Activated naive CD8-positive, alpha-beta T cell (primary cell): Measurements from ENCODE around the gene STOM.

Source experiments
- H3K27ac Mint-ChIP-seq: one replicate; pipeline ENCODE4 v1.8.0; 2021; ENCODE audit warnings: mixed read lengths
- H3K27me3 Mint-ChIP-seq: one replicate; pipeline ENCODE4 v1.8.0; 2021; ENCODE audit warnings: mixed read lengths
- H3K36me3 Mint-ChIP-seq: one replicate; pipeline ENCODE4 v1.8.0; 2021; ENCODE audit warnings: mixed read lengths
- H3K4me1 Mint-ChIP-seq: one replicate; pipeline ENCODE4 v1.8.0; 2021; ENCODE audit warnings: low read depth, mixed read lengths
- H3K4me3 Mint-ChIP-seq: one replicate; pipeline ENCODE4 v1.8.0; 2021; ENCODE audit warnings: mild to moderate bottlenecking, mixed read lengths
- H3K9me3 Mint-ChIP-seq: one replicate; pipeline ENCODE4 v1.8.0; 2021; ENCODE audit warnings: low read depth, mixed read lengths

STOM gene

DNA sequence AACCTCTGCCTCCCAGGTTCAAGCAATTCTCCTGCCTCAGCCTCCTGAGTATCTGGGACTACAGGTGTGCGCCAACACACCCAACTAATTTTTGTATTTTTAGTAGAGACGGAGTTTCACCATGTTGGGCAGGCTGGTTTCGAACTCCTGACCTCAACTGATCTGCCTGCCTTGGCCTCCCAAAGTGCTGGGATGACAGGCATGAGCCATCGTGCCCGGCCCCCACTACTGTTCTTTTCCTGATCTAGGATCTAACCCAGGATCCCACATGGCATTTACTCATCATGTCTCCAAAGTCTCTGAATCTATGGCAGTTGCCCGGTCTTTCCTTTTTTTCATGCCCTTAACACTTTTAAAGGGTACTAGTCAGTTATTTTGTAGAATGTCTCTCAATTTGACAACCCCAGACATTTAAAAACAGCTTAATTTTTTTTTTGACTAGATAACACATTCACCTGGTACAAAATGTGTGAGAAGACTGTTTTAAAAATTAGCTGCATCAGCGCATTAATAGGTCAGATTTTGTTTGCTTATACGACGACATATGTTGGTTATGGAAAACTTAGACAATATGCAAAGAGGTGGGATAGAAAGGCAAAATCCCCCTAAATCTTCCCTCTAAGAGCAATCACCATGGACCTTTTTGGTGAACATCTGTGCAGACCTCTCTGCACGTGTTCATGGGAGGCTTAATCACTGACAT is 46.5 kb downstream of the STOM start:
- H3K27ac Mint-ChIP-seq: no peak overlapping the region
- H3K36me3 Mint-ChIP-seq: peaks cover 2% of the 10 kb centered on the region
- no peak overlapping the region for H3K4me3 Mint-ChIP-seq
- H3K9me3 Mint-ChIP-seq: no peaks in the 10 kb centered on the region
- H3K27me3 Mint-ChIP-seq: no peaks in the 10 kb centered on the region
- peaks cover 7% of the 10 kb centered on the region for H3K4me1 Mint-ChIP-seq

DNA sequence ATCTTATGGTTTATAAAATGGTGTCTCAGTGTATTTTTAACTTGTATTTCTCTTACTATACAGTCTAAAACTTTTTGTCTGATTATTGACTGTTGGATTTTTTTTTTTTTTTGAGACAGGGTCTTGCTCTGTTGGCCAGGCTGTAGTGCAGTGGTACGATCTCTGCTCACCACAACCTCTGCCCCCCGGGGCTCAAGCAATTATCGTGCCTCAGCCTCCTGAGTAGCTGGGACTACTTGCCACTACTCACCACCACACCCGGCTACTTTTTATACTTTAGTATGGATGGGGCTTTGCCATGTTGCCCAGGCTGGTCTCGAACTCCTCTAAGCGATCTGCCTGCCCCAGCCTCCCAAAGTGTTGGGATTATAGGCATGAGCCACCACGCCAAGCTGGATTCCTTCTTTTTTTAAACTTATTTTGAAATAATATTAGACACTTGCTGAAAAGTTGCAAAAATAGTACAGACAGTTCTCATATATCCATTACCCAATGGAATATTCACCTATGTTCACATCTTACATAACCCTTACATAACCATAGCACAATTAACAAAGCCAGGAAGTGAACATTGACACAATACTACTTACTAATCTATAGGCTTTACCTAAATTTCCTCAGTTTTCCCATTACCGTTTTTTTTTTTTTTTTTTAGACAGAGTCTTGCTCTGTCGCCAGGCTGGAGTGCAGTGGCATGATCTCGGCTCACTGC is 47.2 kb downstream of the STOM start:
- Mint-ChIP-seq H3K27ac (no peak overlapping the region), H3K4me1 (peaks cover 7% of the 10 kb centered on the region), H3K4me3 (no peak overlapping the region), H3K9me3 (no peaks in the 10 kb centered on the region), H3K27me3 (no peaks in the 10 kb centered on the region), H3K36me3 (peaks cover 2% of the 10 kb centered on the region)

DNA sequence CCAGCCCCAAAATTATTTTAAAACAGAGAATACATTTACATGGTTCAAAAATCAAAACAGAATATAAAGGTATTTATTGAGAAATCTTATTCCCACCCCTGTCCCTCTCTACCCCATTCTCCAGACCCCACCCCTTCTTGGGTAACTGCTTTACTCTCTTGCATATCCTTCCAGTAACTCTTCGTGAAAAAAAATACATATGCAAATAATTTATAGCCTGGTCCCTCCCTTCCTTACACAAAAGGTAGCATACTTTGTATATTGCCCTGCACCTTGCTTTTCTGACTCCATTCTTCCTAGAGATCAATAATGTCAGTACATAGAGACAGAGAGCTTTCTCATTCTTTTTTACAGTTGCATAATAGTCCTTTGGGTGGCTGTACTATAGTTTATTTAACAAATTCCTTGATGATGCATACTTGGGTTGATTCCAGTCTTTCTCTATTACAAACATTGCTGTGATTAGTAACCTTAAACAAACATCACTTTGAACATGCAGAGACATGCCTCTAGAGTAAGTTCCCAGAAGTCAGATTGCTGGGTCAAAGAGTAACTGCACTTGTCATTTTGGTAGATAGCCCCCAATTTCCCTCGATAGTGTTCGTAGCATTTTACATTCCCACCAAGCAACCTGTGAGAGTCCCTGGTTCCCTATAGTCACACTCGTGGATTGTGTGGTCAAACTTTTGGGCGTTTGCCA is 47.9 kb downstream of the STOM start:
- no peak overlapping the region for H3K4me3 Mint-ChIP-seq
- peaks cover 2% of the 10 kb centered on the region for H3K36me3 Mint-ChIP-seq
- H3K27ac Mint-ChIP-seq: no peak overlapping the region
- H3K4me1 Mint-ChIP-seq: peaks cover 7% of the 10 kb centered on the region
- H3K9me3 Mint-ChIP-seq: no peaks in the 10 kb centered on the region
- no peaks in the 10 kb centered on the region for H3K27me3 Mint-ChIP-seq

DNA sequence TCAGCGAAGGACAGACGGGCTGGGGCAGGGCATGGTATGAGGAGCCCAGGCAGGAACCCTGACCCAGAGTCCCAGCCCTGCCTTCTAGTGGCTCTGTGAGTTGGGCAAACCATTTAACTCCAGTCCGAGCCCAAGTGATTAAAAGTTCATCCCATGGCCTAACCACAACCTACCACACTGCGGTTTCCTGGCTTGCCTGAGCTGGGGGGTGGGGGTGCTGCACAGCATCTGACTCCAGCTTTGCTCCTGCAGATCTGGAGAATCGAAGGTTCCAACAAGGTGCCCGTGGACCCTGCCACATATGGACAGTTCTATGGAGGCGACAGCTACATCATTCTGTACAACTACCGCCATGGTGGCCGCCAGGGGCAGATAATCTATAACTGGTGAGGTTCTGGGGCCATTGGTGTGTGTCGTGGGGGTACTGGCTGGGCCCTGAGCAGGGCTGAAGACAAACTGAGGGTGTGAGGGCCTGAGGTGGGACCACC is 49.0 kb downstream of the STOM start:
- Mint-ChIP-seq H3K27ac (no peak overlapping the region), H3K36me3 (peaks cover 2% of the 10 kb centered on the region), H3K4me1 (peaks cover 7% of the 10 kb centered on the region), H3K27me3 (no peaks in the 10 kb centered on the region), H3K9me3 (no peaks in the 10 kb centered on the region), H3K4me3 (no peak overlapping the region)

DNA sequence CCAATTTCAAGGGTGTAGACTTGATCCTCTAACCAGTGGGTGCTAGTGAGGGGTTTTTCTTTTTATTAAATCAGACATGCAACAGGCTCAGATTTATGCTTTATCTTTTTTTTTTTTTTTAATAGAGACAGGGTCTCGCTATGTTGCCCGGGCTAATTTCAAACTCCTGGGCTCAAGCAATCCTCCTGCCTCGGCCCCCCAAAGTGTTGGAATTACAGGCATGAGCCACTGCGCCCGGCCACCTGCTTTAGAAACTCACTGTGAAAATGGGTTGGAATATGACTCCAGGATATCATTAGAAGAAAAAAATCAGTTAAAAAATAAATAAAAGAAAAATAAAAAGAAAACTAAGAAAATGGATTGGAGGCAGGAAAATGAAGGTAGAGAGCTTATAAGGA is 50.7 kb downstream of the STOM start:
- Mint-ChIP-seq H3K9me3 (no peaks in the 10 kb centered on the region), H3K36me3 (peaks cover 2% of the 10 kb centered on the region), H3K4me1 (peaks cover 7% of the 10 kb centered on the region), H3K27me3 (no peaks in the 10 kb centered on the region), H3K27ac (no peak overlapping the region), H3K4me3 (no peak overlapping the region)

DNA sequence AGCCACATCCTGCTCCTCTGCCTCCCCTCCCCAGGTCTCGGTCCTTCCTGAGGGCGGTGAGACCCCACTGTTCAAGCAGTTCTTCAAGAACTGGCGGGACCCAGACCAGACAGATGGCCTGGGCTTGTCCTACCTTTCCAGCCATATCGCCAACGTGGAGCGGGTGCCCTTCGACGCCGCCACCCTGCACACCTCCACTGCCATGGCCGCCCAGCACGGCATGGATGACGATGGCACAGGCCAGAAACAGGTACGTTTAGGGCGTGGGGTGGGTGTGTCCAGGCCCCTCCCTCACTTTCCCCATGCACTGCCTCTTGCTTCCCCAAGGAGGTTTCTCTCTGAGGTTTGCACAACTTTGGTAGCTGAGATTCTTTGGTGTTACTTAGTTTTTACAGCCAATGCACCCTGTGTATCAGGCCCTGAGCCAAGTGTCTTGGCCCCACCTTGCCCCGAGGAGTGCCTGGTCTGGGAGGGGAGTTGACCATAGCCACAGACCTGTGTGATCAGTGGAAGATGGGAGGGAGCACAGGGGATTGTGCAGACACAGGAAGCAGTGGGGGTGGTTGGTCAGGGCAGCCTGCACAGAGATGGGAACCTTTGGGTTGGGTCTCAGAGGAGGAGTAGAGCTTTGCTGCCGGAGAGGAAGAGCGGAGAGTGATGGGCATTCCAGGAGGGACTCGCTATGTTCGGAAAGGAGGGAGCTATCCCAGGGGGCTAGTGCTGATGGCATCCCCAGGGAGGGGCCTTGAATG is 51.2 kb downstream of the STOM start:
- Mint-ChIP-seq H3K27me3 (no peaks in the 10 kb centered on the region), H3K4me1 (peaks cover 7% of the 10 kb centered on the region), H3K27ac (no peak overlapping the region), H3K4me3 (no peak overlapping the region), H3K9me3 (no peaks in the 10 kb centered on the region), H3K36me3 (peaks cover 2% of the 10 kb centered on the region)

DNA sequence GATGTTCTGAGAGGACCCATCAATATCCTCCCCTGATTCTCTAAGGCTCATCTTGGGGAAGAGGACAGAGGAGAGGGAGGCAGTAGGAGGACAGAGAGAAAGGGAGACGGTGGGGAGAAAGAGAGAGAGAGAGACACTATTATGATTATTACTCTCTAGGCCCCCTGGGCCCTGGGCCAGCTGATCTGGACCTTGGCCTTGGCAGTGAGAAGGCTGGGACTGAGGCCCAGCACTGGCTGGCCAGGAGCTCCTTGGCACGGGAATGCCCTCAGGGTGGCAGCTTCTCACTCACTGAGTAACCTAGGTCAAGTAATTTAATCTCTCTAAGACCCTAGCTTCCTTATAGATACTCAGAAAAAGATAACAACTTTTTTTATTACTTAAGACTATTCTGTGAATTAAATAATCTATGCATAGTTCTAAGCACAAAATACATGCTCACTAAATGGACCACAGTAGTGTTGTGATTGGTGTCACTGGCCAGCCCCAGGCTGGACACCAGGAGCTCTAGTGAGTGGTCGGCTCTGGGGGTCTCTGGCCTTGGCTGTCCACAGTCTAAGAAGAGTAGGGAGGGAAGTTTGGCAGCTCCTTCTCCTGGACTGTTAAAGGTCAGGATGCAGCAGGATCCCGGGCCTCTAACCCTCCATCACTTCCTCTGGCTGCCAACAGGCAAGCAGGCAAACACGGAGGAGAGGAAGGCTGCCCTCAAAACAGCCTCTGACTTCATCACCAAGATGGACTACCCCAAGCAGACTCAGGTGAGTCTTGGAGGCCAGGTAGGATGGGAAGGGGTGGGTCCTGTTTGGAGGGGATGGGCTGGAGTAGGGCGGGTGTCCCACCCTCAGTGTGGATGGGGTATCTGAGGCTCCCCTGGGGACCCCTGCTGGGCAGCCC is 52.1 kb downstream of the STOM start:
- Mint-ChIP-seq H3K4me1 (peaks cover 7% of the 10 kb centered on the region), H3K36me3 (peaks cover 2% of the 10 kb centered on the region), H3K27me3 (no peaks in the 10 kb centered on the region), H3K4me3 (no peak overlapping the region), H3K9me3 (no peaks in the 10 kb centered on the region), H3K27ac (no peak overlapping the region)

DNA sequence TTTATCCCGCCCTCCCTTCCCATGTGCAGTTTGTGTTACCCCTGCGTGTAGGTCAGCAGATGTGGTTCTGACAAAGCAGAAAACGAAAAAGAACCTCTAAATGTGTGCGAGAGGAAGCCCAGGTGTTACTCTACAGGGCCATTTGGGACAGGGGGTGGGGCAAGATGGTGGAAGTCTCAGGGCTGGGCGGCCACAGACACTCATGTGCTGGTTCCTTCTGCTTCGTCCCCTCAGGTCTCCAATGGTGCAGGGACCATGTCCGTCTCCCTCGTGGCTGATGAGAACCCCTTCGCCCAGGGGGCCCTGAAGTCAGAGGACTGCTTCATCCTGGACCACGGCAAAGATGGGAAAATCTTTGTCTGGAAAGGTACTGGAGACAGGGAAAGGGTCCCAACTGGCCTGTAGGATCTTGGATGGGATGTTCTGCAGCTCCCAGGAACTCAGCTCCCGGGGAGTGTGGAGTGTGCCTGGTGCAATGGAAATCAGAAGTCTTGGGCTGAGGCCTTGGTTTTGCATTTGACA is 53.1 kb downstream of the STOM start:
- Mint-ChIP-seq H3K27ac (no peak overlapping the region), H3K4me3 (no peak overlapping the region), H3K27me3 (no peaks in the 10 kb centered on the region), H3K36me3 (no peaks in the 10 kb centered on the region), H3K9me3 (no peaks in the 10 kb centered on the region), H3K4me1 (peaks cover 4% of the 10 kb centered on the region)

DNA sequence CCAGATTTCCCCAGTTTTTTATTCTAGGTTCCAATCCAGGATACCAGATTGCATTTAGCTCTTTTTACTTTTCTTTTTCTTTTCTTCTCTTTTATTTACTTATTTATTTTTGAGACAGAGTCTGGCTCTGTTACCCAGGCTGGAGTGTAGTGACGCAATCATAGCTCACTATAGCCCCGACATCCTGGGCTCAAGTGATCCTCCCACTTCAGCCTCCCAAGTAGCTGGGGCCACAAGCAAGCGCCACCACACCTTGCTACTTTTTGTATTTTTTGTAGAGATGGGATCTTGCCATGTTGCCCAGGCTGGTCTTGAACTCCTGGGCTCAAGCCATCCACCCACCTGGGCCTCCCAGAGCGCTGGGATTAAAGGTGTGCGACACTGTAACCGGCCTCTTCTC is 53.7 kb downstream of the STOM start:
- no peak overlapping the region for H3K27ac Mint-ChIP-seq
- no peak overlapping the region for H3K4me3 Mint-ChIP-seq

DNA sequence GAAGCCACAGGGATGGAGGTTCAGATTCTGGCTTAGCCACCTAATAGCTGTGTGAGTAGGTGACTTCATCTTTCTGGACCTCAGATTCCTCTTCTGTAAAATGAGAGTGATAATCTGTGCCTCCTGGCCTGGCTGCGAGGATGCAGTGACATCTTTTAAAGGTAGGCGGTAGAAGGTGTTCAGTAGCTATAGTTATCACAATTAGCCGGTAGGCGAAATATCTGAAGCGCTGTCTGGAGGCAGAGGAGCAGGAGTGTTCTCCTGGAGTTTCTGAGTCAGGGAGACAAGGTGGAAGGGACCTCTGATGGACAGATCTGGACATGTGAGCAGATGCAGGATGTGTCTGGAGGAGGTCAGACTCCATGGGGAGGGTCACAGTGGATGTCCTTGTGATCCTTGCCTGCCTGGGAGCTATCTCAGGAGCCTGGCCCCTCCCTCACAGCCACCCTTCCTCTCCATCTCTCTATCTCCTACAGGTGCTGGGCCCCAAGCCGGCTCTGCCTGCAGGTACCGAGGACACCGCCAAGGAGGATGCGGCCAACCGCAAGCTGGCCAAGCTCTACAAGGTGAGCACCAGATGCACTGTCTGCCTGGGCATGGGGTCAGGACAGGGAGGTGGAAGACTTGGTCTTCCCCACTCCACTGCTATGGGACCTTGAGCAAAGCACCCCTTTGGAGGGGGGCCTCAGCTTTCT is 56.4 kb downstream of the STOM start:
- no peaks in the 10 kb centered on the region for H3K4me1 Mint-ChIP-seq
- H3K4me3 Mint-ChIP-seq: no peak overlapping the region
- no peaks in the 10 kb centered on the region for H3K9me3 Mint-ChIP-seq
- no peaks in the 10 kb centered on the region for H3K36me3 Mint-ChIP-seq
- no peaks in the 10 kb centered on the region for H3K27me3 Mint-ChIP-seq
- no peak overlapping the region for H3K27ac Mint-ChIP-seq

More for the DNA sequence above, 53.7 kb downstream of the STOM start:
- Mint-ChIP-seq H3K36me3 (no peaks in the 10 kb centered on the region), H3K27me3 (no peaks in the 10 kb centered on the region), H3K4me1 (peaks cover 4% of the 10 kb centered on the region), H3K9me3 (no peaks in the 10 kb centered on the region)

DNA sequence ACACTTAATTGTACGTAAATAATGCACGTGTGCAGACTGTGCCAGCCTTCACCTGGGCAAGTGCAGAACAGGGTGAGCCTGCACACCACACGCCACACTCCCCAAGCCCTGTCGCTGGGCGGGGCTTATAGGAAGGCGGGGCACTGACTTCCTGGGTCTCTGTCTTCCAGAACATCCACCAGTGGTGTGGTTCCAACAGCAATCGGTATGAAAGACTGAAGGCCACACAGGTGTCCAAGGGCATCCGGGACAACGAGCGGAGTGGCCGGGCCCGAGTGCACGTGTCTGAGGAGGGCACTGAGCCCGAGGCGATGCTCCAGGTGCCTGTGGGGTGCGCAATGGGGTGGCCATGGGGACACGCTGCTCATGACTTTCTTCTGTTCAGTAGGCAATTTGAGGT is 57.9 kb downstream of the STOM start:
- Mint-ChIP-seq H3K4me3 (no peak overlapping the region), H3K27me3 (no peaks in the 10 kb centered on the region), H3K27ac (no peak overlapping the region), H3K9me3 (no peaks in the 10 kb centered on the region), H3K4me1 (no peaks in the 10 kb centered on the region), H3K36me3 (peaks cover 3% of the 10 kb centered on the region)

DNA sequence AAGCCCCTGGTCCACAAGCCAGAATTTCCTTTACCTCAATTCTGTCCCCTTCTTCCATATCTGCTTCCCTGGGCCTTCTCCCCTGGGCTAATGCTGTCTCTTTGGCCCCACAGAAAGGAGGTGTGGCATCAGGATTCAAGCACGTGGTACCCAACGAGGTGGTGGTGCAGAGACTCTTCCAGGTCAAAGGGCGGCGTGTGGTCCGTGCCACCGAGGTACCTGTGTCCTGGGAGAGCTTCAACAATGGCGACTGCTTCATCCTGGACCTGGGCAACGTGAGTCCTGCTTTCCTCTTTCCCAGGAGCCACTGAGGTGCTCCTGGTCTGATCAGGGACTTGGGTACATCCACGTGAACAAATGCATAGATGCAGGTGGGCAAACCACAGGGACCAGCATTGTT is 59.5 kb downstream of the STOM start:
- peaks cover 3% of the 10 kb centered on the region for H3K36me3 Mint-ChIP-seq

DNA sequence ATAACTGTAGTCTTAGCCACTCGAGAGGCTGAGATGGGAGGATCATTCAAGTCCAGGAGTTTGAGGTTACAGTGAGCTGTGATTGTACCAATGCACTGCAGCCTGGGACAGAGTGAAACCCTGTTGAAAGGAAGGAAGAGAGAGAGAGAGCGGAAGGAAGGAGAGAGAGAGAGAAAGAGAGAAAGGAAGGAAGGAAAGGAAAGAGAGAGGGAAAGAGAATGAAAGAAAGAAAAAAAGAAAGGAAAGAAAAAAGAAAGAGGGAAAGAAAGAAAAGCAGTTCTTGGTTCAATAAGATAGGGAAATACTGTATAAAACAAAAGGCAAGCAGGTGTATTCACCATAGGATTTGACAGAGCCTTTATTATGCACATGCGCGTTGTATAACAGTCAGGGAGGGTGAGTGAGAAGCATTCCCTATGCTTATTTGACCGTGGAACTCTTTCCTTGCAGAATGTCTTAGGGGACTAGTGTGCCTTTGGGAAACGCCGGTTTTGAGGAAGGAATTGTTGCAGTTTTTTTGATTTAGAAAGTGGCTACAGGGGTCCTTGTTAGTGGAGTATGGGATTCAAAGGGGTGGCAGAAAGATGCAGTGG is 60.1 kb downstream of the STOM start:
- Mint-ChIP-seq H3K4me3 (no peak overlapping the region), H3K4me1 (no peaks in the 10 kb centered on the region), H3K27me3 (no peaks in the 10 kb centered on the region), H3K9me3 (no peaks in the 10 kb centered on the region), H3K36me3 (peaks cover 3% of the 10 kb centered on the region), H3K27ac (no peak overlapping the region)

More for the DNA sequence above, 59.5 kb downstream of the STOM start:
- no peaks in the 10 kb centered on the region for H3K9me3 Mint-ChIP-seq
- H3K4me1 Mint-ChIP-seq: no peaks in the 10 kb centered on the region
- H3K4me3 Mint-ChIP-seq: no peak overlapping the region
- H3K27me3 Mint-ChIP-seq: no peaks in the 10 kb centered on the region
- no peak overlapping the region for H3K27ac Mint-ChIP-seq
